SK-N-SH treated with all-trans-retinoic acid at 6 μM for 48 hours (cell line): Measurements from ENCODE around the gene KCNT2.

ENCODE experiments used
- ATAC-seq: fragments of 200-7000 bp; cut with Tn5 transposase; 3 replicates; pipeline ENCODE4 v1.9.1; 2020; ENCODE audit warnings: mild to moderate bottlenecking, moderate library complexity
- BACH2 ChIP-seq: fragments of 250-450 bp; sonication (Bioruptor Pico); IDR thresholded peaks from 2 replicates; pipeline ENCODE4 v1.9.0; 2021; ENCODE audit warnings: mild to moderate bottlenecking, borderline replicate concordance
- CSDC2 ChIP-seq: fragments of 250-450 bp; sonication (Bioruptor Pico); IDR thresholded peaks from 2 replicates; pipeline ENCODE4 v1.5.0; 2020; ENCODE audit warnings: mild to moderate bottlenecking, moderate library complexity
- ESRRG ChIP-seq: fragments of 250-450 bp; sonication (Bioruptor Pico); IDR thresholded peaks from 2 replicates; pipeline ENCODE4 v1.6.1; 2021; ENCODE audit warnings: mild to moderate bottlenecking
- GLIS3 ChIP-seq: fragments of 250-450 bp; sonication (Bioruptor Pico); IDR thresholded peaks from 2 replicates; pipeline ENCODE4 v1.5.0; 2020; ENCODE audit warnings: mild to moderate bottlenecking, moderate library complexity
- ISL1 ChIP-seq: fragments of 250-450 bp; sonication (Bioruptor Pico); IDR thresholded peaks from 2 replicates; pipeline ENCODE4 v2.1.2; 2022; ENCODE audit warnings: mild to moderate bottlenecking, moderate library complexity
- OSR1 ChIP-seq: fragments of 250-450 bp; sonication (Bioruptor Pico); IDR thresholded peaks from 2 replicates; pipeline ENCODE4 v1.8.0; 2022; ENCODE audit warnings: moderate library complexity, mild to moderate bottlenecking, inconsistent platforms
- PATZ1 ChIP-seq: fragments of 250-450 bp; sonication (Bioruptor Pico); IDR thresholded peaks from 2 replicates; pipeline ENCODE4 v1.8.0; 2020; ENCODE audit warnings: mild to moderate bottlenecking, moderate library complexity, borderline replicate concordance
- POU6F1 ChIP-seq: fragments of 250-450 bp; sonication (Bioruptor Pico); IDR thresholded peaks from 2 replicates; pipeline ENCODE4 v1.8.0; 2021; ENCODE audit warnings: low read depth, mild to moderate bottlenecking, moderate library complexity, borderline replicate concordance
- PPARA ChIP-seq: fragments of 250-450 bp; sonication (Bioruptor Pico); IDR thresholded peaks from 2 replicates; pipeline ENCODE4 v1.5.0; 2020; ENCODE audit warnings: mild to moderate bottlenecking, borderline replicate concordance
- RARB ChIP-seq: fragments of 250-450 bp; sonication (Bioruptor Pico); IDR thresholded peaks from 2 replicates; pipeline ENCODE4 v1.8.0; 2021; ENCODE audit warnings: mild to moderate bottlenecking, moderate library complexity
- SNAI2 ChIP-seq: fragments of 250-450 bp; sonication (Bioruptor Pico); IDR thresholded peaks from 2 replicates; pipeline ENCODE4 v1.5.0; 2020; ENCODE audit warnings: mild to moderate bottlenecking, moderate library complexity
- TCF4 ChIP-seq: fragments of 250-450 bp; sonication (Bioruptor Pico); IDR thresholded peaks from 2 replicates; pipeline ENCODE4 v1.8.0; 2021; ENCODE audit warnings: mild to moderate bottlenecking, moderate library complexity, borderline replicate concordance
- TOX ChIP-seq: fragments of 250-450 bp; sonication (Bioruptor Pico); IDR thresholded peaks from 2 replicates; pipeline ENCODE4 v1.8.0; 2021; ENCODE audit warnings: mild to moderate bottlenecking, moderate library complexity, borderline replicate concordance
- TSHZ2 ChIP-seq: fragments of 250-450 bp; sonication (Bioruptor Pico); IDR thresholded peaks from 2 replicates; pipeline ENCODE4 v1.5.0; 2020; ENCODE audit warnings: mild to moderate bottlenecking, moderate library complexity
- ZC3H10 ChIP-seq: fragments of 250-450 bp; sonication (Bioruptor Pico); IDR thresholded peaks from 2 replicates; pipeline ENCODE4 v1.5.1; 2021; ENCODE audit warnings: mild to moderate bottlenecking, moderate library complexity
- ZFP3 ChIP-seq: fragments of 250-450 bp; sonication (Bioruptor Pico); IDR thresholded peaks from 2 replicates; pipeline ENCODE4 v1.5.0; 2020; ENCODE audit warnings: mild to moderate bottlenecking, moderate library complexity
- ZFP30 ChIP-seq: fragments of 450-650 bp; formaldehyde crosslinking; IDR thresholded peaks from 2 replicates; pipeline ENCODE4 v1.5.0; 2022; ENCODE audit warnings: mild to moderate bottlenecking, moderate library complexity
- ZNF565 ChIP-seq: fragments of 450-650 bp; formaldehyde crosslinking; conservative IDR thresholded peaks from 2 replicates; pipeline ENCODE4 v1.5.0; 2020; ENCODE audit warnings: low read depth, mild to moderate bottlenecking, moderate library complexity
- ZNF70 ChIP-seq: fragments of 450-650 bp; formaldehyde crosslinking; IDR thresholded peaks from 2 replicates; pipeline ENCODE4 v1.5.0; 2020; ENCODE audit warnings: mild to moderate bottlenecking, moderate library complexity
- ZNF8 ChIP-seq: fragments of 450-650 bp; formaldehyde crosslinking; IDR thresholded peaks from 2 replicates; pipeline ENCODE4 v1.5.0; 2020; ENCODE audit warnings: mild to moderate bottlenecking, moderate library complexity
- TF ChIP-seq, protein P1 (sequence below): fragments of 250-450 bp; sonication (Bioruptor Pico); IDR thresholded peaks from 2 replicates; pipeline ENCODE4 v1.5.1; 2021; ENCODE audit warnings: mild to moderate bottlenecking, moderate library complexity
- TF ChIP-seq, protein P2 (sequence below): fragments of 250-450 bp; sonication (Bioruptor Pico); IDR thresholded peaks from 2 replicates; pipeline ENCODE4 v1.5.1; 2020; ENCODE audit warnings: low read depth, mild to moderate bottlenecking, moderate library complexity

Gene KCNT2

DNA sequence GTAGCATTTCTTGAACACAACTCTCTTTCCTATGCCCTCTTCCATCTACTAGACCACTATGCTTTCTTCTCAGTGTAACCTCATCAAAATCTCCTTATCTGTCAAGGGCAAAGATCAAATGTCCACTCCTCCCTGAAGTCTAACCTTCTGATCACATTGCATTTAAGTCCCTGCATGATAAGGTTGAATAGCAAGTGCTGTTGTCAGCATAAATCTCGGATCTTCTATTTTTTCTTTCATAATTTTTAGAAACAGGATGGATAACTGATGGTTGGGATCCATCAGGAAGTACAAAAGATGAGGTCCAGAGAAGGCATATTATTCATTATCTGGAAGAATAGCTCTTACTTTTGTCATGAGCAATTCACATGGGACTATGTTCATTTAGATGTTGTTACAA is 41.0 kb downstream of the KCNT2 start:
- TF ChIP-seq OSR1 (CRISPR knock-in tag) = no peak
- no peak for TF ChIP-seq POU6F1 (CRISPR knock-in tag)
- TF ChIP-seq, protein P1, sequence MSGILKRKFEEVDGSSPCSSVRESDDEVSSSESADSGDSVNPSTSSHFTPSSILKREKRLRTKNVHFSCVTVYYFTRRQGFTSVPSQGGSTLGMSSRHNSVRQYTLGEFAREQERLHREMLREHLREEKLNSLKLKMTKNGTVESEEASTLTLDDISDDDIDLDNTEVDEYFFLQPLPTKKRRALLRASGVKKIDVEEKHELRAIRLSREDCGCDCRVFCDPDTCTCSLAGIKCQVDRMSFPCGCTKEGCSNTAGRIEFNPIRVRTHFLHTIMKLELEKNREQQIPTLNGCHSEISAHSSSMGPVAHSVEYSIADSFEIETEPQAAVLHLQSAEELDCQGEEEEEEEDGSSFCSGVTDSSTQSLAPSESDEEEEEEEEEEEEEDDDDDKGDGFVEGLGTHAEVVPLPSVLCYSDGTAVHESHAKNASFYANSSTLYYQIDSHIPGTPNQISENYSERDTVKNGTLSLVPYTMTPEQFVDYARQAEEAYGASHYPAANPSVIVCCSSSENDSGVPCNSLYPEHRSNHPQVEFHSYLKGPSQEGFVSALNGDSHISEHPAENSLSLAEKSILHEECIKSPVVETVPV = no peak
- TF ChIP-seq TCF4 = no peak
- no peak for ATAC-seq

GRCh38 chr1:196563768-196564167 is 44.5 kb downstream of the KCNT2 start:
- TF ChIP-seq RARB (CRISPR knock-in tag) = no peak
- TF ChIP-seq PATZ1 (CRISPR knock-in tag) = no peak
- no peak for TF ChIP-seq ZFP30 (CRISPR knock-in tag)
- TF ChIP-seq SNAI2 (CRISPR knock-in tag) = no peak
- TF ChIP-seq ZNF8 (CRISPR knock-in tag) = no peak
- no peak for TF ChIP-seq CSDC2
- no peak for TF ChIP-seq ZC3H10 (CRISPR knock-in tag)
- TF ChIP-seq BACH2 (CRISPR knock-in tag) = no peak
- TF ChIP-seq ZNF70 (CRISPR knock-in tag) = no peak
- no peak for TF ChIP-seq TSHZ2
- no peak for TF ChIP-seq ZNF565 (CRISPR knock-in tag)
- no peak for TF ChIP-seq ESRRG
- TF ChIP-seq, protein P2, sequence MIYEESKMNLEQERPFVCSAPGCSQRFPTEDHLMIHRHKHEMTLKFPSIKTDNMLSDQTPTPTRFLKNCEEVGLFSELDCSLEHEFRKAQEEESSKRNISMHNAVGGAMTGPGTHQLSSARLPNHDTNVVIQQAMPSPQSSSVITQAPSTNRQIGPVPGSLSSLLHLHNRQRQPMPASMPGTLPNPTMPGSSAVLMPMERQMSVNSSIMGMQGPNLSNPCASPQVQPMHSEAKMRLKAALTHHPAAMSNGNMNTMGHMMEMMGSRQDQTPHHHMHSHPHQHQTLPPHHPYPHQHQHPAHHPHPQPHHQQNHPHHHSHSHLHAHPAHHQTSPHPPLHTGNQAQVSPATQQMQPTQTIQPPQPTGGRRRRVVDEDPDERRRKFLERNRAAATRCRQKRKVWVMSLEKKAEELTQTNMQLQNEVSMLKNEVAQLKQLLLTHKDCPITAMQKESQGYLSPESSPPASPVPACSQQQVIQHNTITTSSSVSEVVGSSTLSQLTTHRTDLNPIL (CRISPR knock-in tag) = no peak
- TF ChIP-seq TOX (CRISPR knock-in tag) = no peak
- TF ChIP-seq TCF4 = no peak
- no peak for TF ChIP-seq PPARA (CRISPR knock-in tag)
- no peak for ATAC-seq

- ATAC-seq = no peak
- TF ChIP-seq ZNF565 (CRISPR knock-in tag) (no peak), GLIS3 (no peak), PATZ1 (CRISPR knock-in tag) (no peak), ISL1 (CRISPR knock-in tag) (no peak), TOX (CRISPR knock-in tag) (no peak), TCF4 (no peak), ZFP3 (CRISPR knock-in tag) (no peak), POU6F1 (CRISPR knock-in tag) (no peak), ZFP30 (CRISPR knock-in tag) (no peak), ZC3H10 (CRISPR knock-in tag) (no peak), PPARA (CRISPR knock-in tag) (no peak), ZNF8 (CRISPR knock-in tag) (no peak)
- TF ChIP-seq, protein P2 (CRISPR knock-in tag) = no peak
- TF ChIP-seq, protein P1 = no peak
Observed at GRCh38 chr1:196559314-196559713, 48.9 kb downstream of the KCNT2 start.
